HFF-Myc (cell line): Measurements from ENCODE around the gene EVC.
A peak's percentile ranks its signal among the peaks of the same experiment; 100 is the strongest.

Experiments
- DNase-seq: peaks from one replicate; pipeline ENCODE4 v3.0.0-alpha.2; 2011; ENCODE audit warnings: low read depth; ENCODE audit errors: extremely low read depth
- H3K4me3 ChIP-seq: replicated peaks from 2 replicates; pipeline ENCODE4 v1.5.1; 2011; ENCODE audit warnings: low read depth, mild to moderate bottlenecking, control low read depth, low read length
- TF ChIP-seq, protein P1 (sequence below): IDR thresholded peaks from 2 replicates; pipeline ENCODE4 v1.5.1; 2012; ENCODE audit warnings: mild to moderate bottlenecking, low read depth, low read length, control low read depth; ENCODE audit errors: missing control alignments

Gene EVC

DNA sequence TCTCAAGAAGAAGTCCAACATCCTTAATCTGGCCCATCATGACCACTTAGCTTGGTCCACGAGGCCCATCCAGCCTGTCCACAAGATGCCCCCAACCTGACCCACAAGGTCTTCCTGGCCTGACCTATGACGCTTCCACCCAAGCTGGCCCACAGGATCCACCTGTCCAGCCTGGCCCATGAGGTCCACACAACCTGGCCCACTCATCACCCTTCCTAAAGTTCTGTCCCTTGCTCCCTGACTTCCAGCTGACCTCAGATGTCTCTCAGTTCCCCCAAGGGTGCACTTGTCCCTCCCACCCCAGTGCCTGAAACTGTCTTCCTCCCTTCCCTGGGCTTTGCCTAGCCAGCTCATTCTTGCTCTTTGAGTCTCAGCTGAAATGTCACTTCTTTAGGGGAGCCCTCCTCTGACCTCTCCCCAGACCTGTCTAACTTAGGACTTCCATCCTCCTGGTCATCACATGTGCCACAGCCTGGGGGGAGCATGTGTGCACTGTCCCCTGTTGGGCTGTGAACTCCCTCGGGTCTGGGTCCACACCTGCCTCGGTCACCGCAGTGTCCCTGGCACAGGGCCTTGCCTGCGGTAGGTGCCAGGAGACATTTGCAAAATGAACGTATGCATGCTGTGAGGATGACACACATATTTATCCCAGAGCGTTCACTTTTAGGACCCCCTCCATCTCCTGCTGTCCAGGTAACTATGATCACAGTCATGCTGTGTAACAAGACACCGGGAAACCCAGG is 61.7 kb downstream of the EVC start:
- DNase-seq, result no peak
- no peak overlapping the region for H3K4me3 ChIP-seq
- TF ChIP-seq, protein P1, sequence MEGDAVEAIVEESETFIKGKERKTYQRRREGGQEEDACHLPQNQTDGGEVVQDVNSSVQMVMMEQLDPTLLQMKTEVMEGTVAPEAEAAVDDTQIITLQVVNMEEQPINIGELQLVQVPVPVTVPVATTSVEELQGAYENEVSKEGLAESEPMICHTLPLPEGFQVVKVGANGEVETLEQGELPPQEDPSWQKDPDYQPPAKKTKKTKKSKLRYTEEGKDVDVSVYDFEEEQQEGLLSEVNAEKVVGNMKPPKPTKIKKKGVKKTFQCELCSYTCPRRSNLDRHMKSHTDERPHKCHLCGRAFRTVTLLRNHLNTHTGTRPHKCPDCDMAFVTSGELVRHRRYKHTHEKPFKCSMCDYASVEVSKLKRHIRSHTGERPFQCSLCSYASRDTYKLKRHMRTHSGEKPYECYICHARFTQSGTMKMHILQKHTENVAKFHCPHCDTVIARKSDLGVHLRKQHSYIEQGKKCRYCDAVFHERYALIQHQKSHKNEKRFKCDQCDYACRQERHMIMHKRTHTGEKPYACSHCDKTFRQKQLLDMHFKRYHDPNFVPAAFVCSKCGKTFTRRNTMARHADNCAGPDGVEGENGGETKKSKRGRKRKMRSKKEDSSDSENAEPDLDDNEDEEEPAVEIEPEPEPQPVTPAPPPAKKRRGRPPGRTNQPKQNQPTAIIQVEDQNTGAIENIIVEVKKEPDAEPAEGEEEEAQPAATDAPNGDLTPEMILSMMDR, result no peak

DNA sequence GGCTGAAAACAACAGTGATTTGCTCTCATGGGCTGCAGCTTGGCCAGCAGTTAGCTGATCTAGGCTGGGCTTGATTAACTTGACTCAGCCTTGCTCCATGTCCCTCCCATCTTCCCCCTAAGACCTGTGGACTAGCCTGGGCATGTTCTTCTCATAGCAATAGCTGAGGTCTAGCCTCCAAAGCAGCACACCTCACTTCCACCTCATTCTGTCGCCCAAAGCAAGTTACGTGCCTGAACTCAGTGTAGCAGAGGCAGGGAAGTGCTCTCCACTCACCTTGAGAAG is 62.2 kb downstream of the EVC start:
- H3K4me3 ChIP-seq, result no peak overlapping the region
- peak; percentile 89 for DNase-seq
- TF ChIP-seq, protein P1, result no peak

DNA sequence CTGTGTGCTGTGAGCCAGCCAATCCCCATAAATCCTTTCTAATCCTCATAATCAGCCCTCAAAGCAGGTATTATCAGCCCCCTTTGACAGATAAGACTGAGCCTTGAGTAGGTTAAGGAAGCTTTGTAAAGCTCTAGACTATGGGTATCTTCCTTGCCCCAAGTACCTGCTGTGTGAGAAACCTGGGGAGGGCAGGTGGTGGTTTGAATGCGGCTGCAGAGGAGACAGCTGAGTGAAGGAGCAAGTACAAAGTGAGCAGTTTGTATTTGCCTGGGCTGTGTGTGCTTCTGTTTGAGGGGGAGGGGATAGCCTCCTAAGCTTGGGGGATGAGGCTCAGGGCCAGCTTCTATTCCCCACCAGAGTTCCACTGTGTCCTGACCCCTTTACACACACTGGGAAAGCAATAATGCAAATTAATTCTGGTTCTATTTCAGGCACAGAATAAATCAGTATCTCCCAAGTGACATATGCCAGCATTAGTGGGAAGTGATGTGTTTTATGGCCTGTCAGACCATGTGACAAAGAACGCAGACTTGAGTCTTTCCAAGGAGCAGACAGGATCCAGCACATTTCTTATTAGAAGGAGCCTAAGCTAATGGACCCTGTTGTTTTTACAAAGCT is 63.5 kb downstream of the EVC start:
- no peak for DNase-seq
- H3K4me3 ChIP-seq, result no peak overlapping the region
- TF ChIP-seq, protein P1, result no peak

DNA sequence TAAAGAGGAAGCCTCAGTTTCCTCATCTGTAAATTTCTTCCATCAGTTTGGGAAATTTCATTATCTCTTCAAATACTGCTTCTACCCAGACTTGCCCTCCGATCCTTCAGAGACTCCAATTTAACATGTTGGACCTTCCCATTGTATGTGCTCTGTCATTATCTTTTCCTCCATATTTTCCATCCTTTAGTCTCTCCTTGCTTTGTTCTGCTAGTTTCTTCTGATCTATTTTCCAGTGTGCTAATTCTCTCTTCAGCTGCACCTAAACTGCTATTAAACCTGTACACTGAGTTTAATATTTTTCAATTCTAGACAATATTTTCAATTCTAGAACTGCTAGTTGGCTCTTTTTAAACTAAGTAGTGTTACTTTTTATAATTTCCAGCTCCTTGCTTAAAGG is 65.5 kb downstream of the EVC start:
- DNase-seq, result no peak
- TF ChIP-seq, protein P1, result no peak
- H3K4me3 ChIP-seq, result no peak overlapping the region

DNA sequence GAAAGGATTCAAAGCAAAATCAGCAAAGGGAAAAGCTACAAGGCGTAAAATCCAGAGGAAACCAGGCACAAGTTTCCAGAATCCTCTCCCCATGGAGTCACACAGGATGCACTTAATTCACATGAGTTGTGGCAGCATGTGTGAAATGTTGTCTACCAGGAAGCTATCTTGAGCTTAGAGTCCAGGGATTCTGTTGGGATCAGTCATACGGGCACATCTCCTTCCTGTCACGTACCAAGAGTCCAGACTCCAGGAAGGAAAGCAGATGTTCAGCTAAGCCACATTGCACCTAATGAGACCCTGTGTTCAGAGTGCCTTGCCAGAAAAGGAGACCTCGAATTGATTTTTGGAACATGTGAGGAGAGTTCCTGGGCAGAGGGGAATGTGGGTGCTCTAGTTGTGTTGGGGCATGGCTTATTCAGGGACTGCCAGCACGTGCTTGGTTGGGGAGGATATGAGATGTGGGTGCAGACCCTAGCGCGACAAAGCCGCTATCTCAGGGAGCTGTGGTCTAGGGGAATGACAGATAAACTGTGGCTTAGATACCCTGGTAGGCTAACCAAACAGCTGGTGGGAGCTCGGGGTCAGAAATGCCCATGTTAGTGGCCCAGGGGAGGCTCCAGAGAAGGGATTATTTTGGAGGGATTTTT is 70.0 kb downstream of the EVC start:
- peak; percentile 77 for DNase-seq
- TF ChIP-seq, protein P1, result no peak
- H3K4me3 ChIP-seq, result no peak overlapping the region

DNA sequence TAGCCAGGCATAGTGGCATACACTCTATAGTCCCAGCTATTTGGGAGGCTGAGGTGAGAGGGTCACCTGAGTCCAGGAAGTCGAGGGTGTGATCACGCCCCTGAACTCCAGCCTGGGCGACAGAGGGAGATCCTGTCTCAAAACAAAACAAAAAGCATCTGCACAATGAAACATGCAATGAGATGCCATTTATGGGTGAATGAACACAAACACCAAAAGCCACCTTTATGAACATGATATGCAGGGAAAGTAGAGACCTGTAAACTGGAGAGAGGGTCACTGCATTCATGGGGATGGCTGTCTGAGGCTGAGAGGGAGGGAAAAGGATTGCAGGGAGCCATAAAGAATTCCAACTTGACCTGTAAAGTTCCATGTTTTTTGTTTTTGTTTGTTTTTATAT is 70.7 kb downstream of the EVC start:
- no peak overlapping the region for H3K4me3 ChIP-seq
- TF ChIP-seq, protein P1, result no peak
- DNase-seq, result no peak
